GM19238 (cell line): ENCODE results near the gene SUPT16H.

Source experiments
- DNase-seq: peaks from one replicate; pipeline ENCODE4 v3.0.0; 2011; ENCODE audit warnings: low spot score; ENCODE audit not compliant: insufficient read length

SUPT16H gene

GRCh38 chr14:21302013-21302835, 81.6 kb downstream of the SUPT16H start:
- no peak for DNase-seq
